ENCODE data around the gene CAMK1D. TPM values are rescaled to one million over a fixed set of nuclear protein-coding genes. Genes with fewer than 3 reads are reported as not detected.

The CAMK1D gene
- total RNA-seq, 1 donor from 2014 or later, result 8.9 TPM

DNA sequence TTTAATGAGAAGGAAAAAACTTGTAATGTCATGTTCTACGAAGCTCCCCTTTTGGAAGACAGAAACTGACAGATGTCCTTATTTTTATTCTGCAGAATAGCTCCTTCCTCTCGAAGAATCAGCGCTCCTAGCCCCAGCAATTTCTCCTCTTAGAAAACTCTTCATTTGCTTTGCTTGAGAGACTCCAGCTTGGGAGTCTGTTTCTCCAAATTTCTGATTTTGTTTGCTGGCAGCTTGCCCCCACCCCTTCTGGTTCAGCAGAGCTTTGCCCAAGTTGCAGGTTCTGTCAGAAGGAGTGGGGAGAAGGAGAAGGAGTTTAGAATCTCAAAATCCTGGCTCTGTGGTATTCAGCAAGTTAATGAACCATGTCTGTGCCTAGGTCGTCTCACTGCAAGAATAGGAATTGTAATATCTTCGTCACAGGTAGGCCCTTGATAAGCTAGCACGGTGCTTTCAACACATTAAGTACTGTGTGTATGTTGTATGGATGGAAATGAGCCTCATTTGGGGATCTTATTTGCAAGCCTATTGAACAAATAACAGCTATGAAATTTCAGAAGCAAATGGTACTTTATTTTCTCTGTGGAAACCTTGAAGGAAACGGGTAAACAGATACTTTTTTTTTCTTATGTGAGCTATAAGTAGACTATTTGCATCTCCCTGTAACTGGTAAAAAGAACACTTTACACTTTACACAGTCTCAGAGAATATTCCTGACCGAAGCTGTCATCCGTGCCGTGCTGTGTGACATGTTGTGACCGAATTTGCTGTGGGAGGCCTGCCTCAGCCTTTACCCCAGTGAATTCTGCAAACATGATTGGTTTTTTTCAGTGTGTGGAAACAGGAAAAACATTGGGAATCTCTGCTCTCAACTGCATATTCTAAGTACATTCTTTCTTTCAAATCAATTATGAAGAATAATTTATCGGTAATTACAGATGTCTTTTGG lies 290.9 kb downstream of the CAMK1D start:
- ATAC-seq, result no peak
- no peak for DNase-seq
- intact Hi-C loops (cut with micrococcal nuclease), result no loop called here

DNA sequence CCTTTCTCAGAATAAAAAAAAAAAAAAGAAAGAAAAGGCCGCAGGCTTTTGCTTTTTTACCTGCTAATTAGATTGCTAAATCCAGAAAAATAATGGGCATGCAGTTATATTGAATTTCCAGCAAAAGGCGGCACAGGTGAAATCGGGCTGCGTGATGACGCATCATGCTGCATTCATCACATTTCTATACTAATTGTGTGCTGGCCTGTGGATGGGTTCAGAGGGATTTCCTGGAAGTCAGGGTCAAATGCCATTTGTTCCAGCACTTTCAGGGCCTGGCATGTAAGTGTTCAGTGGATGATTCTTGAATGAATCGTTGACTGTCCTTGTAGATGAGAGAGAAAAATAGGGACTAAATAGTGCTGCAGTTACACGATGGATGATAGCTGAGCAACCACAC lies 292.7 kb downstream of the CAMK1D start:
- DNase-seq, result no peak
- ATAC-seq, result no peak
- intact Hi-C loops (cut with micrococcal nuclease), result no loop called here

DNA sequence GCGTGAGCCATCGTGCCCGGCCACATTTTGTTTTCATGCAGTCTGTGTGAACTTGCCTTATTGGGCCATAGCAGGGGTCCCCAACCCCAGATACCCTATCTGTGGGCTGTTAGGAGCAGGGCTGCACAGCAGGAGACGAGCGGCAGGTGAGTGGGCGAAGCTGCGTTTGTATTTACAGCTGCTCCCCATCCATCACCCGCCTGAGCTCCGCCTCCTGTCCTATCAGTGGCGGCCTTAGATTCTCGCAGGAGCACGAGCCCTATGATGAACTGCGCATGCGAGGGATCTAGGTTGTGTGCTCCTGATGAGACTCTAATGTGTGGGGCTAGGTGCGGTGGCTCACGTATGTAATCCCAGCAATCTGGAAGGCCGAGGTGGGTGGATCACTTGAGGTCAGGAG lies 293.9 kb downstream of the CAMK1D start:
- DNase-seq, result no peak
- intact Hi-C loops (cut with micrococcal nuclease), result no loop called here
- no peak for ATAC-seq

DNA sequence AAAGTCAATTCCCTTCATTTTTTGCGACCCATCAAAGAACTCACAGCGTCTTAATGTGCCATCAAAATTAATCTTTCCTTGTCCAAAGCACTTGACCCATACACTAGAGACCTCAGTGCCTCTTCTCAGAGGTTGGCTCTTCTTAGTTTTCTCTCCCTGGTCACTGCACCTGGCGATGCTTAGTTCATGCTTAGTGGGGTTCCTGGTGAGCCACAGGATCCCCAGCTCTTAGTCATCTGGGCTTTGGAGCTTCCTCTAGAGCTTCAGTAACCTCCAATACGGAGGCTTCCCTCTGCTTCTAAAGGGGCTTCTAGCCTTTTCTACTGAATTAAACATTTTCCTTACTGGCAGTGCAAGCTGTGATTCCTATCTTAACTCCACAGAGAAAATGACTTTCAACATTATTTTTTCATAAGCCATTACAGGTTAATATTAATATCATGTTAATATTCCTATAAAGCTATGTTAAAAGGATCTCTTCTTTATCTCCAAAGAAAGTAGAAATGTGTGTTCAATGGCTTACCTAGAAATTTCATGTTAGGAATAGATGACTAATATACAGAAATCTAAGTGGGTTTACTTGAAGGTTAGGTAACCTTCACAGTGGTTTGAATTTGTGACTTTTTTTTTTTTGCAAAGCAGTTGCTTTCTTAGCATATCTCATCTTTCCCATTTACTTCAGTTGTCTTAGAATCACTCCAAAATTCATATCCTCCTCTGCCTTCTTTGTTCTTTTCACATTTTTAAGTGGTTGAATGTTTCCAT lies 295.2 kb downstream of the CAMK1D start:
- ATAC-seq (no peak), DNase-seq (no peak)
- intact Hi-C loops (cut with micrococcal nuclease), result no loop called here

DNA sequence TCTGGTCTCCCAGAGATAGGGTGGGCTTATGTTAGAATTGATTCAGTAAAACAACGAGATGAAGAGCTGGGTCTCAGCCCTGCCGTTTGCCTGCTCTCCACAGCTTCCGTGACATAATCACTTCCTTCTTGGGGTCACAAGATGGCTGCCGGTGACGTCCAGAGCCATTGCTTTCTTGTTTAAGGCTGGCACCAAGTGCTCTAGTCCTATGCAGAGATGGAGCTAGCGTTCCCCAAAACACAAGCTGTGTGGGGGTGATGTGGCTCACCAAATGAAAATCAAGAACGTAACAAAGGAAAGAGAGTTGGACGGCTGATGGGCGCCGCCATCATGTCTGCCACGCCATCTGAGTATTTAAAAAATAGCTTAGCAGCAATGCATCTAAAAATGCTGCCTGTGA lies 296.1 kb downstream of the CAMK1D start:
- ATAC-seq (no peak), DNase-seq (no peak)
- intact Hi-C loops (cut with micrococcal nuclease), result no loop called here

DNA sequence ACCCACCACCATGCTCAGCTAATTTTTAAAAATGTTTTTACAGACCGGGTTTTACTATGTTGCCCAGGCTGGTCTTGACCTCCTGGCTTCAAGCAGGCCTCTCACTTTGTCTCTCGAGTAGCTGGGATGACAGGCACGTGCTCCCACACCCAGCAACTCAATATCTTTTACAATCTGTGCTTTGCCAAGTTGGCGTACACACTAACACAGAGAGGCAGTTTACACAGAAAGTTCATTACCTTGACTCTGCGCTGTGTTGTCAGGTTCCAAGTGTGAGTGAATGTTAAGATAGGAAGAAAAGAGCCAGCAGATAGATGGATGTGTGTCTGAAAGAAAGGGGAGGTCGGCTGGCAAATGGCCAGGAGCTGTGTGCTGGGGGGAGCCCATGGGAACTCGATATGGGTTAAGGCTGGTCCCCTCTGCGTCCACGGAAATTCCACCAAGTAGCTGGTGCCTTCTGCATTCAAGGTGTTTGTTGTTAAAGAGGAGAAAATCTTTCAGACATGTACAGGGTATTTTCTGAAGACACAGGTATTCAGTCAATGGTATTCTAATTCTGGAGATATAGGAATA lies 299.8 kb downstream of the CAMK1D start:
- intact Hi-C loops (cut with micrococcal nuclease), result no loop called here
- DNase-seq (no peak), ATAC-seq (no peak)

DNA sequence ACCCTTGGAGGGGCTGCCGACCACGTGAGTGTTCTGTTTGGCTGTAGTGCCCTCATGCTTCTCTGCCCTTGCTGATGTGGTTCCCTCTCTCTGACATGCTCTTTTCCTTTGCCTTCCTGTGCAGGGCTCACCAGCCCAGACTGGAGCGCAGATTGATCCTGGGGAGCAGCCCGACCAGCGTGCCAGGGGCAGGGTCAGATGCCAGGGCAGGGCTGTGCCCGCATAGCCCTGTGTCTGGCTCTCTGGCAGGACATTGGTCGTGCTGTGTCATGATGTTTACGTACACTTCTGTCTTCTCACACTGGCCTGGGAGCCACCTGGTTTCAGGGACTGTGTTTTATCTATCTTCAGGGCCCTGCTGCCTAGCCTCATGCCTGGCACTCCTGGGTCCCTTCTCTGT lies 300.8 kb downstream of the CAMK1D start:
- no peak for ATAC-seq
- intact Hi-C loops (cut with micrococcal nuclease), result no loop called here

DNA sequence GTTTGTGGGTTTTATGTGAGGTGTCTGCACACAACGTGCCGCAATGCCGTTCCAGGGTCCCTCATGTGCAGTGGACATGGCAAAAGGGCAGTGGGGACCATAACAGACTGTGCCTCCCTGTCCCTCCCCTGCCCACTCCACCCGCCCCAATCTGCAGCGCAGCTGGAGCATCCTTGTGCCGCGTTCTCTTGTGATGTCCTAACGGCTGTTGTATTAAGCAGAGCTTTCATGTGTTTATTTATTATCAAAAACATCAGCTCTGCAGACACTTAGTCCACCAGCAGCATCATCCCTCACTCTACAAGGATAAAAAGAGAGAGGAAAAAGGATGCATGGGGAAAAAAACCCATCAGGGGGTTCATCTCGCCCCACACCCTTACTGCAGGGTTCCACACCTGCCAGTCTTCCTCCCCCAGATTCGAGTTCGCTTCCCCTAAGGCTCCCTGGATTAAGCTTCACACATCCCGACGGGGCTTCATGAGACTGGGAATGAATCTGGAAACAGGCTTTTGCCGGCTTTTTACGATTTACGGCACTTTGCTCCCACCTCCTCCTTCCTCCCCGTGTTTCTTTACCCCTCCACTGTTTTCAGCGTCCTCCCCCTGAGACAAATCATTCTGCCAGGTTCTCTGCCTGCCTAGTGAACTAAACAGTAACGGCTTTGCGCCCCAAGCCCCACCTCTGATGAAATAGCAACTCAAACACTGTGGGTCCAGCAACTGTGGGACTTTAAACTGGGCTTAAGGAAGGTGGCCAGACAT lies 301.4 kb downstream of the CAMK1D start:
- ATAC-seq (no peak), DNase-seq (no peak)
- intact Hi-C loops (cut with micrococcal nuclease), result no loop called here

More for the DNA sequence above, 300.8 kb downstream of the CAMK1D start:
- no peak for DNase-seq

DNA sequence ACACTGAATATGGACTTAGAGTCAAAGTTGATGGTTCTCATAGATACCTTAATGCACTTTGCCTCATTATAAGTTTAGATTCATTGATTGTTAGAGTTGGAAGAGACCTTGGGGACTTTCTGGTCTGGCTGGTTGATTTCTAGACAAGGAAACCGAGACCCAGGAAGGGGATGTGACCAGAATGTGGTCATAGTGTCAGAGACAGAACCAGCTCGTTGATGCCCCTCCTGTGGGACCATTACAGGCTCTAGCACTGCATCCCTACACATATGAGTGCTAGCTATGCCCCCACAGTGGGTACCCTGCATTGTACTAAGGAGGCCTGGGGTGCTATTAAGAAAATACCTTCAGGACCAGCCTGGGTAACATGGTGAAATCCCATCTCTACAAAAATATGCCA lies 306.6 kb downstream of the CAMK1D start:
- intact Hi-C loops (cut with micrococcal nuclease), result no loop called here
- ATAC-seq (no peak), DNase-seq (no peak)

DNA sequence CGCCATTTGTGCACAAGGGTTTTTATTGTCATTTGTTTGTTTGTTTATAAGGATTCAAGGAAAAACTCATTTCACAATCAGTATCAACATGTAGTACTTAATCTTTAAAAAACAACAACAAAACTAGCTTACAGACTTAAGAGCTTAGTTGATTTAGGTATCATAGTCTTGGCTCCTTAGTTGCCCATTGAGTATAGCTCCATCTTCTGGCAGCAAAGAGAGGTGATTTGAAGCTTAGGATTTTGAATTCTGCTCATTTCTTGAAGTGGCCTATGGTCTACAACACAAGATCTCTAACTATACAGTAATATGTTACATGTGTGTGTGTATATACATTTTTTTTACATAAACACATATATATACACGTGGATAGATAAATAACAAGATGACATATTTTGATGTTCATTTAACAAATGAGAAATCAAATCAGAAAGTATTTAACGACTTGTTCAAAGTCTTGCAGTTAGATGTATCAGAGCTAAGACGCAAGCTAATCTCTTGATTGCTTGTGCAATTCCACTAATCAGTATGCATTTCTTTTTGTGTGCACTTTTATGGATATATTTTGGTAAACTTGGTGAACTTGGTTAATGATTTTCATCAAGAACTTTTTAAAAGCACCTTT lies 307.3 kb downstream of the CAMK1D start:
- DNase-seq (no peak), ATAC-seq (no peak)
- intact Hi-C loops (cut with micrococcal nuclease), result no loop called here

DNA sequence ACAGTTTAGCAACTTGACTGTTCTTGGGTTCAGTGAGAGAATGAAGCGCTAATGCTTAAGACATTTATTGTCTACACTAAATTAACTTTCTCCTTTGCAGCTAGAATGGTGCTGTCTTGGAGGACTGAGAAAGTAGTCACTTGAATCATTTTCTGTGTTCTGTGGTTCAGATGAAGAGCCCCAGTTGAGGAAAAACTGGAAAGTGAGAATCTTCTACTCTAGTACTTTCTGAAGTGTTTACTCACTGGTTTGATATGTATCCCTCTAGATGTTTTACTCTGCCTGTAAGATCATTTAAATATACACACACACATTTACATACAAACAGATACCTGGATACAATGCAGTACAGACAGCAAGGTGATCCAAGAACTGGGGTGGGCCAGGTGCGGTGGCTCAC lies 308.1 kb downstream of the CAMK1D start:
- DNase-seq (no peak), ATAC-seq (no peak)
- intact Hi-C loops (cut with micrococcal nuclease), result no loop called here

DNA sequence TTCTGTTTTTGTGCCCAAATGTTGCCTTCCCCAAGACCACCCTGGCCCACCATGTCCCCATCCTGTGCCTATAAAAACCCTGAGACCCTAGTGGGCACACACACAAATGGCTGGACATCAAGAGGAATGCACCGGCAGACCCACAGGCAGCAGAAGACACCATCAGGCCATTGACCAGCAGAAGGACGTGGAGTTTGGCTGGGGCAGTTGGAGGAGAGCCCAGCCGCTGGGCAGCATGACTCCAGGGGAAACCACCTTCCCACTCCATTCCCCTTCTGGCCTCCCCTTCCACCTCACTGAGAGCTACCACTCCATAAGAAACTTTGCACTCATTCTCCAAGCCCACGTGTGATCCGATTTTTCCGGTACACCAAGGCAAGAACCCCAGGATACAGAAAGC lies 309.2 kb downstream of the CAMK1D start:
- no peak for ATAC-seq

DNA sequence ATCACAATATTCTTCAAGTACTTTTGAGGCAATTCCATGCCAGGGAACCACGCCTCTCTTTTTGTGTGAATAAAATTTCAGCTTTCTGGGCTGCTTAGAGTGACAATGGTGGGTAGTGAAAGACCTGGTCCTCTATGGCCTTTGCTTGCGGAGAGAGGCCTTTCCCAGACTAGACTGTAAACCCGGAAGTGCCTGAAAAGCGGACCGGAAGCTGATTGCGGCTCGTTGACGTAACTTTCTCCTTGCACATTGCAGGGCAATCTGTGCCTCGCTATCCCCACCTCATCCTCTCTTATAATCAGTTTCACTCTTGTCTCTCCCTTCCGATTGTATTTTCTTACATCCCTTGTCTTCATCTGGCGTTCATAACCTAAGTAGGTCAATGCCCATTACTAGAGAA lies 310.4 kb downstream of the CAMK1D start:
- intact Hi-C loops (cut with micrococcal nuclease), result no loop called here
- DNase-seq (no peak), ATAC-seq (no peak)

More for the DNA sequence above, 309.2 kb downstream of the CAMK1D start:
- no peak for DNase-seq
- intact Hi-C loops (cut with micrococcal nuclease), result no loop called here

DNA sequence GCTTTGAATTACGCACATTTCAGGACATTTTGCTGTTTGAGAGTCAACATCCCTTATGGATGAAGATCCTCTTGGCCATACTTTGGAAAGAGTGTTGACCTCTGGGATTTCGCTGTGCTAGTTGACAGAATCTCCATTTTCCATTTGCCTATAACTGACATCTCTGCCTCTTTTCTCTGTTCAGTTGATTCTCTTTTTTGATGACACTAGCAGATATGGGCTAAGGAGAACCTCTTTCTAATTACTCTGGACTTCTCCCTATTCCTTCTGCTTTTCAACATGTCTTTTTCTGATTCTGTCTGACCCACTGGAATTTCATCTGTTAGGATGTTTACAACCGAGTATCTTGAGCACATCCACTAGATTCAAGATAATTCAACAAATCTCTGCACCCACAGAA lies 311.5 kb downstream of the CAMK1D start:
- intact Hi-C loops (cut with micrococcal nuclease), result no loop called here
- DNase-seq, result no peak
- ATAC-seq, result no peak

DNA sequence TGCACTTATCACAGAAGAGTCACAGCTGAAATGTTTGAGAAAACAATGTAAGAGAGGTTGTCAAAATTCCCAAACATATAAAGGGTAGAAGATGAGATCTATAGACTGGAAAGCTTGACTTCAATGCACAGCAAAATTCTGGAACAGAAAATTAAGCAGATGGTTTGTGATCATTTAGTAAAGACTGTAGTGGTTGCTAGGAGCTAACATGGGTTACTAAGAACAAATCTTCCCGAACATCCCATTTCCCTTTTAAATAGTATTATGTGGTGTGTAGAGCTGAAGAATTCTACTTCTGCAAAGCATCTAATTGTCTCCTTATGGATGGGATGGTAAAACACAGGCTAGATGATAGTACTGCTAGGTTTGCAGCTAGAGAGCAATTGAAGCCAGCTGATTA lies 312.3 kb downstream of the CAMK1D start:
- intact Hi-C loops (cut with micrococcal nuclease), result no loop called here
- ATAC-seq (no peak), DNase-seq (no peak)

DNA sequence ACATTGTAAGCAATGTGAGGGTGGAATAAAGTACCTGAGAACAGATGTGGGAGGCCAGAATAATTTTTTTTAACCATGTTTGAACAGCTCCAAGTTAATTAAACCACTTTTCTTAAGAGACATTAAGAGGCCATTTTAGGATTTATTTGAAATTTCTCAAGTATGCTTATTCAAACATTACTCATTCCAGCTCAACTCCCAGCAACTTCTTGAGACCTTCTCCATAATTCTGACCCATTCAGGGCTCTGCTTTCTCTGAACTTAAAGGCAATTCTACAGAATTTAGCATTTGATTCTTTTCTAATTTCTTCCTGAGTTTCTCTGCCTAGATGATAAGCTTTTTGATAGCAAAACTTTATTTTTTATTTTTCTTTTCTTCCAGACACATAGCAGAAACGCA lies 314.5 kb downstream of the CAMK1D start:
- DNase-seq (no peak), ATAC-seq (no peak)
- intact Hi-C loops (cut with micrococcal nuclease), result no loop called here

DNA sequence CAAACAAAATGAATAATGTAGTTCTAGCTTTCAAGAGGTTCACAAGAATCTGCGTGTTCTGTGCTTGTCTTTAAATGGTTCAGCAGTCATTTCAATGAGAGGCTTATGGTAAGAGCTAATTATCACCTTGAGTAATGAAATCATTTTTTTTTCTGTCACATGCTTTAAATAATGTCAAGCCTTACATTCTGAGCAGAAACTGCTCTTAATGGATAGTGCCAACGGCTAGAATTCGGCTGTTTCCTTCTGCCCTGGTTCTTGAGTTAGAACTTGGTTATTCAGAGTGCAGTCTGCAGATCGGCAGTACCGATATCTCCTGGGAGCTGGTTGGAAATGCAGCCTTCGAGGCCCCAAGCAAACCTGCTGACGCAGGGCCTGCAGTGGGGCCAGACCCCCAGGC lies 316.2 kb downstream of the CAMK1D start:
- intact Hi-C loops (cut with micrococcal nuclease), result no loop called here
- ATAC-seq (no peak), DNase-seq (no peak)

DNA sequence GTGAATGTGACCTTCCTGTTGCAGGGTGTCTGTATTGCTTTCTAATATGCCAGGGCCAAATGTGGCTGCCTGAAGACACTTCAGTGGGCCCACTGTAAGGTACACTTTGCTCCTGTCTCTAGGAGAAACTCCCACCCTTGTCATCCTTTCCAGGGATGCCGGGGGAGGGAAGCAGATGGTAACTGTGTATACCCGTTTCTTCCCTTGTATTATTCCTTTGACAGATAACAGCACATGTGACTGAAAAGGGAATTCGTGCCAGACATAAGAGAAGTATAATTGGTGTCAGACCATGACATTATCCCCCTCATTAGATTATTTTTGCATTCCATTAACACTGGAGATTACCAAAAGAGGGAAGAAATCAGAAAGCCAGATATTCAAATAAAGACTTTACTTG lies 317.7 kb downstream of the CAMK1D start:
- intact Hi-C loops (cut with micrococcal nuclease), result no loop called here
- no peak for ATAC-seq
- DNase-seq, result no peak

DNA sequence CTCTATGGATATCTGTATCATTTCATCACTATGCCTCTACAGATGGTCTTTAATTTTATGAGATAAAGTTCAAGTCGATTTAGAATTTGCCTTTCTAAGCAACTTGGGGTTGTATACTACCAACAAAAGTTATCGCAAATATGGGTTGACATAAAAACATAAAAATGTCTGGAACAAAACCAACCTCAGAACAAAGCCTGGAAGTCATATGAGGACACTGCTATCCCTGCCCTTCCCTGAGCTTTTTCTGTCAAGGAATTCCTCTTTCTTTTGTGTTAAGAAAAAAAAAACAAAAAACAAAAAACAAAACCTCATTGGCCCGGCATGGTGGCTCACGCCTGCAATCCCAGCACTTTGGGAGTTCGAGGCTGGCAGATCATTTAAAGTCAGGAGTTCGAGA lies 319.3 kb downstream of the CAMK1D start:
- intact Hi-C loops (cut with micrococcal nuclease), result no loop called here
- DNase-seq (no peak), ATAC-seq (no peak)

Measured in left ventricle myocardium superior (tissue), 1 donor.